ENCODE data around the gene KDM4B.

Gene KDM4B

DNA sequence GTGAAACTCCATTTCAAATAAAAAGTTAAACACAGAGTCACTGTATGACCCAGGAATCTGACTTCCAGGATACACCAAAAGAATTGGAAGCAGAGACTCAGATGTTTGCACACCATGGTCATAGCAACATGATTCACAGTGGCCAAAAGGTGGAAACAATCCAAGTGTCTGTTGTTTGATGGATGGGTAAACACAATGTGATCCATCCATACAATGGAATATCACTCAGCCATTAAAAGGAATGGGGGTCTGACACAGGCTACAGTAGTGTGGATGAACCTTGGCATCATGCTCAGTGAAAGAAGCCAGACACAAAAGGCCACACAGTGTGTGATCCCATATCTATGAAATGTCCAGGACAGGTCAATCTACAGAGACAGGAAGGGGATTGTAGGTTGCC is 197.3 kb downstream of the KDM4B start:
- no peak for TF ChIP-seq CTCF (IDR thresholded peaks at IDR 0.05)

- TF ChIP-seq CTCF (IDR thresholded peaks at IDR 0.05) = peak; percentile 54
Measured at GRCh38 chr19:5170329-5170745, 201.4 kb downstream of the KDM4B start.

- no peak for TF ChIP-seq CTCF (IDR thresholded peaks at IDR 0.05)
Measured at GRCh38 chr19:5171711-5172110, 202.8 kb downstream of the KDM4B start.

GRCh38 chr19:5172859-5173630 is 204.1 kb downstream of the KDM4B start:
- TF ChIP-seq CTCF (IDR thresholded peaks at IDR 0.05) = no peak

- no peak for TF ChIP-seq CTCF (IDR thresholded peaks at IDR 0.05)
Measured at GRCh38 chr19:5173993-5174392, 205.1 kb downstream of the KDM4B start.

GRCh38 chr19:5177745-5178450 is 209.0 kb downstream of the KDM4B start:
- no peak for TF ChIP-seq CTCF (IDR thresholded peaks at IDR 0.05)

DNA sequence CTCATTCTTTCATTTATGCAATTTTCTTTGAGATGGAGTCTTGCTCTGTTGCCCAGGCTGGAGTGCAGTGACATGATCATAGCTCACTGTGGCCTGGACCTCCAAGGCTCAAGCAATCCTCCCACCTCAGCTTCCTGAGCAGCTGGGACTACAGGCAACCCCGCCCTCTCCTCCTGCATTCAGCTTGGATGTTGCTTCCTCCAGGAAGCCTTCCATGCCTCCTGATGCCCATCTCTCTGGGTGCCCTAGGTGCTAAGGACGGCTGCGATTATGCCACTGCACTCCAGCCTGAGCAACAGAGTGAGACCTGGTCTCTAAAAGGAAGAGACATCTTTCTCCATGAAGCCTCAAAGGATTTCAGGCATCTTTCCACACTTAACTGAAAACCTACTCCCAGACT is 209.9 kb downstream of the KDM4B start:
- no peak for TF ChIP-seq CTCF (IDR thresholded peaks at IDR 0.05)
